Panc1 (cell line): ENCODE data around the gene CMTM4. TPM values are rescaled to one million over a fixed set of nuclear protein-coding genes. Genes with fewer than 3 reads are reported as not detected.

Experiments used
- ATAC-seq: fragments of 200-7000 bp; cut with Tn5 transposase; 2 replicates; pipeline ENCODE4 v1.9.1; 2020; ENCODE audit warnings: mild to moderate bottlenecking, moderate library complexity
- BruUV-seq: library from RNA; stranded (reverse); fragments of 400-500 nt; replicated peaks from 2 replicates; lab custom pipeline; 2021; lab: Mats Ljungman, UMichigan
- CTCF ChIA-PET: fragments of 300-600 bp; sonication (Branson Sonifier 250); formaldehyde crosslinking; loops from one replicate; lab custom pipeline; 2022; ENCODE audit warnings: antibody characterized with exemption; lab: Charles Lee
- POLR2A ChIA-PET: fragments of 300-600 bp; sonication (Branson Sonifier 250); formaldehyde crosslinking; loops from one replicate; lab custom pipeline; 2022; ENCODE audit warnings: antibody characterized with exemption; lab: Charles Lee
- DNase-seq: peaks from one replicate; pipeline ENCODE4 v3.0.0-alpha.2; 2010; ENCODE audit warnings: low read depth, low spot score
- H3K27ac ChIP-seq: 2 replicates; pipeline ENCODE4 v1.5.1; 2011; ENCODE audit warnings: mild to moderate bottlenecking, low read length, inconsistent platforms
- H3K27me3 ChIP-seq: fragments of 200-500 bp; sonication (Bioruptor generic); 2 replicates; pipeline ENCODE4 v1.6.0; 2014; ENCODE audit warnings: low read length, inconsistent platforms; ENCODE audit not compliant: control insufficient read depth, insufficient read depth
- H3K36me3 ChIP-seq: fragments of 200-500 bp; sonication (Bioruptor generic); 2 replicates; pipeline ENCODE4 v1.5.1; 2014; ENCODE audit warnings: inconsistent platforms, mild to moderate bottlenecking, low read length, moderate library complexity; ENCODE audit not compliant: control insufficient read depth, insufficient read depth
- H3K4me1 ChIP-seq: 2 replicates; pipeline ENCODE4 v1.5.1; 2011; ENCODE audit warnings: inconsistent platforms, mild to moderate bottlenecking, low read length, moderate library complexity; ENCODE audit not compliant: control insufficient read depth, insufficient read depth
- H3K4me3 ChIP-seq, 2 experiments: 2 replicates each; pipeline ENCODE4 v1.5.1; 2011 to 2012; ENCODE audit warnings: low read depth in 2 of 2, low read length in 2 of 2, mild to moderate bottlenecking in 2 of 2, inconsistent platforms in 1 of 2, moderate library complexity in 1 of 2
- H3K9me3 ChIP-seq: fragments of 200-500 bp; sonication (Bioruptor generic); 2 replicates; pipeline ENCODE4 v1.5.1; 2014; ENCODE audit warnings: low read depth, mild to moderate bottlenecking, inconsistent platforms, low read length, moderate library complexity; ENCODE audit not compliant: control insufficient read depth, insufficient read depth
- POLR2AphosphoS5 ChIP-seq: IDR thresholded peaks from 2 replicates; pipeline ENCODE4 v1.6.1; 2012; ENCODE audit warnings: mild to moderate bottlenecking, low read depth, low read length, moderate library complexity
- SIN3A ChIP-seq: IDR thresholded peaks from 2 replicates; pipeline ENCODE4 v1.6.1; 2012; ENCODE audit warnings: low read depth, mild to moderate bottlenecking, low read length, moderate library complexity, borderline replicate concordance; ENCODE audit not compliant: insufficient read depth
- TCF7L2 ChIP-seq: IDR thresholded peaks from 2 replicates; pipeline ENCODE4 v1.6.1; 2011; ENCODE audit warnings: mild to moderate bottlenecking, low read depth, low read length, inconsistent platforms
- in situ Hi-C: cut with HindIII; loops from 2 replicates; pipeline ENCODE4 v1.10.0; 2016; ENCODE audit warnings: low sequenced_read_pairs, low pct_unique_long_range_greater_than_20kb
- intact Hi-C: fragments of 100-400 bp; cut with micrococcal nuclease; formaldehyde crosslinking; loops from one replicate; pipeline ENCODE4 v1.10.0; 2022; ENCODE audit not compliant: unreplicated experiment
- total RNA-seq: library from RNA; stranded (reverse); gene quantifications from one replicate; pipeline ENCODE4 v1.2.1, GENCODE V29; 2021; ENCODE audit not compliant: unreplicated experiment
- TF ChIP-seq, protein P1 (sequence below), 2 experiments: IDR thresholded peaks; 2 replicates each; pipeline ENCODE4 v1.6.1; 2011 to 2012; ENCODE audit warnings: low read depth in 2 of 2, control low read depth in 1 of 2, low read length in 1 of 2, mild to moderate bottlenecking in 1 of 2, moderate library complexity in 1 of 2; ENCODE audit not compliant: insufficient read depth in 1 of 2
- TF ChIP-seq, protein P2 (sequence below): fragments of 450-650 bp; IDR thresholded peaks from 2 replicates; pipeline ENCODE4 v1.5.1; 2017; ENCODE audit warnings: mild to moderate bottlenecking

Gene CMTM4
- total RNA-seq, 1 experiment from 2014 or later = 51.9 TPM

DNA sequence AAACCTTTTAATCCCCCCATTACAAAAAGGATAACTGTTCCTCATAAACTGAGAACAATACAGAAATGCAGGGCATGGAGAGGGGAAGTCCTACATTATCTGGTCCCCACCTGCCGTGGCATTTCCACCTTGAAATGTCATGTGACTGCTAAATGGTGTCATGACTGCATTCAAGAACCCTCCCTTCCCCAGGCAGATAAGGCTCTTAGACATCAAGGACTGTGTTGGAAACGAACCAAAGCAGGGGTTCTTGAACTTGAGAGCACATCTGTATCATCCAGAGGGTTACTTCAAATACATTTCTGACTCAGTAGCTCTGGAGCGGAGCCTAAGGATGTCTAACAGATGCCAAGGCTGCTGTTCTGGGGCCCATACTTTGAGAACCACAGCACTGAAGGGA, 73.7 kb downstream of the CMTM4 start:
- in situ Hi-C loops = no loop called here

DNA sequence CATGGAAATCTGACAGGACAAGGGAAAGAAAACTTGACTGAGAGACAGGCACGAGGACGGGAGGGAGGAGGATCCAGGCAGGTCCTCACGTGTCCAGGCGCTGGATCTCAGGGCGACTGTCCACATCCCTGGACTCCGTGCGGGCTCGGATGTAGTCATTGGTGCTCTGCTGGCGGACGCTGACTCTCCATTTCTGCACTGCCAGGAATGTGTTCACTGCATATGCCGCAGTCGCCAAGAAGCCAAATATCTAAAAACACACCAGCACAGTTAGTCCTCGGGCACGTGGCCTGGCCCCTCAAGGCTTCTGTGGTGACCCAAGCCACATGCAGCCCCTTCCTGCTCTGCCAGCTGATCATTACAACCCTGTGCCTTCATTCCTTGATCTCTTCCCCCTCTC, 74.6 kb downstream of the CMTM4 start:
- intact Hi-C loops = no loop called here
- DNase-seq = no peak
- TF ChIP-seq TCF7L2 (no peak), SIN3A (no peak), POLR2AphosphoS5 (no peak)
- TF ChIP-seq, protein P1, sequence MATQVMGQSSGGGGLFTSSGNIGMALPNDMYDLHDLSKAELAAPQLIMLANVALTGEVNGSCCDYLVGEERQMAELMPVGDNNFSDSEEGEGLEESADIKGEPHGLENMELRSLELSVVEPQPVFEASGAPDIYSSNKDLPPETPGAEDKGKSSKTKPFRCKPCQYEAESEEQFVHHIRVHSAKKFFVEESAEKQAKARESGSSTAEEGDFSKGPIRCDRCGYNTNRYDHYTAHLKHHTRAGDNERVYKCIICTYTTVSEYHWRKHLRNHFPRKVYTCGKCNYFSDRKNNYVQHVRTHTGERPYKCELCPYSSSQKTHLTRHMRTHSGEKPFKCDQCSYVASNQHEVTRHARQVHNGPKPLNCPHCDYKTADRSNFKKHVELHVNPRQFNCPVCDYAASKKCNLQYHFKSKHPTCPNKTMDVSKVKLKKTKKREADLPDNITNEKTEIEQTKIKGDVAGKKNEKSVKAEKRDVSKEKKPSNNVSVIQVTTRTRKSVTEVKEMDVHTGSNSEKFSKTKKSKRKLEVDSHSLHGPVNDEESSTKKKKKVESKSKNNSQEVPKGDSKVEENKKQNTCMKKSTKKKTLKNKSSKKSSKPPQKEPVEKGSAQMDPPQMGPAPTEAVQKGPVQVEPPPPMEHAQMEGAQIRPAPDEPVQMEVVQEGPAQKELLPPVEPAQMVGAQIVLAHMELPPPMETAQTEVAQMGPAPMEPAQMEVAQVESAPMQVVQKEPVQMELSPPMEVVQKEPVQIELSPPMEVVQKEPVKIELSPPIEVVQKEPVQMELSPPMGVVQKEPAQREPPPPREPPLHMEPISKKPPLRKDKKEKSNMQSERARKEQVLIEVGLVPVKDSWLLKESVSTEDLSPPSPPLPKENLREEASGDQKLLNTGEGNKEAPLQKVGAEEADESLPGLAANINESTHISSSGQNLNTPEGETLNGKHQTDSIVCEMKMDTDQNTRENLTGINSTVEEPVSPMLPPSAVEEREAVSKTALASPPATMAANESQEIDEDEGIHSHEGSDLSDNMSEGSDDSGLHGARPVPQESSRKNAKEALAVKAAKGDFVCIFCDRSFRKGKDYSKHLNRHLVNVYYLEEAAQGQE (IDR thresholded peaks at IDR 0.05; ENCODE audit: insufficient read depth in 1 of 2, low read depth in 2 of 2, low read length in 1 of 2) = no peak
- TF ChIP-seq, protein P2, sequence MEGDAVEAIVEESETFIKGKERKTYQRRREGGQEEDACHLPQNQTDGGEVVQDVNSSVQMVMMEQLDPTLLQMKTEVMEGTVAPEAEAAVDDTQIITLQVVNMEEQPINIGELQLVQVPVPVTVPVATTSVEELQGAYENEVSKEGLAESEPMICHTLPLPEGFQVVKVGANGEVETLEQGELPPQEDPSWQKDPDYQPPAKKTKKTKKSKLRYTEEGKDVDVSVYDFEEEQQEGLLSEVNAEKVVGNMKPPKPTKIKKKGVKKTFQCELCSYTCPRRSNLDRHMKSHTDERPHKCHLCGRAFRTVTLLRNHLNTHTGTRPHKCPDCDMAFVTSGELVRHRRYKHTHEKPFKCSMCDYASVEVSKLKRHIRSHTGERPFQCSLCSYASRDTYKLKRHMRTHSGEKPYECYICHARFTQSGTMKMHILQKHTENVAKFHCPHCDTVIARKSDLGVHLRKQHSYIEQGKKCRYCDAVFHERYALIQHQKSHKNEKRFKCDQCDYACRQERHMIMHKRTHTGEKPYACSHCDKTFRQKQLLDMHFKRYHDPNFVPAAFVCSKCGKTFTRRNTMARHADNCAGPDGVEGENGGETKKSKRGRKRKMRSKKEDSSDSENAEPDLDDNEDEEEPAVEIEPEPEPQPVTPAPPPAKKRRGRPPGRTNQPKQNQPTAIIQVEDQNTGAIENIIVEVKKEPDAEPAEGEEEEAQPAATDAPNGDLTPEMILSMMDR = no peak
- H3K27me3 ChIP-seq = no peaks in the 10 kb centered on the region
- H3K4me1 ChIP-seq = peaks cover 32% of the 10 kb centered on the region
- no peak overlapping the region for H3K27ac ChIP-seq
- ATAC-seq = no peak
- BruUV-seq = no TSS peak
- ChIA-PET POLR2A (no interaction called here), CTCF (no interaction called here)
- no peak overlapping the region for H3K4me3 ChIP-seq
- H3K36me3 ChIP-seq = no peaks in the 10 kb centered on the region
- in situ Hi-C loops = no loop called here
- H3K9me3 ChIP-seq = no peaks in the 10 kb centered on the region

More for the DNA sequence above, 73.7 kb downstream of the CMTM4 start:
- ChIA-PET POLR2A (no interaction called here), CTCF (no interaction called here)
- BruUV-seq = no TSS peak
- Histone ChIP-seq H3K9me3 (no peaks in the 10 kb centered on the region), H3K27me3 (no peaks in the 10 kb centered on the region), H3K36me3 (no peaks in the 10 kb centered on the region), H3K27ac (no peak overlapping the region), H3K4me3 (no peak overlapping the region), H3K4me1 (peaks cover 23% of the 10 kb centered on the region)
- intact Hi-C loops = no loop called here
- no peak for ATAC-seq
- no peak for TF ChIP-seq TCF7L2
- no peak for DNase-seq

DNA sequence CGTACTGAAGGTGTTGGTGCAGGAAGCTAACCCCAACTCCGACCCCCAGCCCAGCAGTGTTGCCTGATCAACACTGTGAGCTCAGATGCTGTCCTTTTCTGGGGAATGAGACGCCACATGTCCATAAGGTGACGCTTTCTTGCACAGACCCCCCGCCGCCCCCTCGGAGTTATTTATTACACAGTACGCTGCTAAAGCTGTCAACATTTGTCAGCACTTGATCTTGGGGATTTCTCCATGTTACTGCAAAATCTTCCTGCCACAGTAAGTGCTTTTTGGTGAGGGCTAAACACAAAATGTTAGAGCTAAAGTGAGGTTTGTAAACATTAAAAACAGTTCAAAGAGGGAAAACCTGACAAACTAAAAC, 76.1 kb downstream of the CMTM4 start:
- Histone ChIP-seq H3K36me3 (no peaks in the 10 kb centered on the region), H3K4me1 (peaks cover 41% of the 10 kb centered on the region), H3K4me3 (no peak overlapping the region), H3K9me3 (no peaks in the 10 kb centered on the region), H3K27me3 (no peaks in the 10 kb centered on the region), H3K27ac (no peak overlapping the region)
- CTCF ChIA-PET = no interaction called here
- ATAC-seq (no peak), DNase-seq (no peak)
- POLR2A ChIA-PET = no interaction called here
- no TSS peak for BruUV-seq
- in situ Hi-C loops (no loop called here), intact Hi-C loops (no loop called here)
- TF ChIP-seq TCF7L2 = no peak
- TF ChIP-seq, protein P1 (IDR thresholded peaks at IDR 0.05; ENCODE audit: insufficient read depth in 1 of 2, low read depth in 2 of 2, low read length in 1 of 2) = no peak
